ENCODE results near the gene STOML1. TPM values are rescaled to one million over a fixed set of nuclear protein-coding genes. Genes with fewer than 3 reads are reported as not detected.

The STOML1 gene
- polyA plus RNA-seq, 2 of the 4 experiments (the other 2 are of a cell fraction): 4.3 to 4.9 TPM

DNA sequence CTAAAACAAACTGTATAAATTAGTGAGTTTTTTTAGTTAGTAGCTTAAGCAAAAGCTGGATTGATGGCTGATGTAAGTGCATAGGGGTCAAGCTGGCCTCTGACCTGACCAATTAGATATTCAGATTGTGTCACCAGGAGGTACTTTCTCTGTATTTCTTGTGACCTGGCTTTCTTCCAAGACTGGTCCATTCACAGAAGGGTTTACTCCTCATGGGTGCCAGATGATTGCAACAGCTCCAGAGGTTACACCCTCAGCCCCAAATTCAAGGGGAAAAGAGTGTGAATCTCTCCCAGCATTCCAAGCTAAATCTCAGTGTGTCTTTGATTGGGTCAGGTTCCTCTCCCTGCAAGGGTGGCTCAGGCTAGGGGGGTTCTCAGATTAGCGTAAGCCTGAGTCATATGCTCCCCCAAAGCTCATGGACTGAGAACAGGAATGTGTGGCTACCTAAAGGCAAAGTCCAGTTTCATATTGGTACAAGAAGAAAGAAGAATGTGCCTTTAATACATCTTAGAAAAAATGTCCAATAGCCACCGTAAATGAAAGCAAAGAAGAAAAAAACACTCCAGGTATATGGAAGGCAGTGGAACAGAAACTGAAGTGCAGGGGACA is 18.9 kb upstream of the STOML1 start:
- ChIA-PET POLR2A (no interaction called here), CTCF (interaction anchor here (0.6 to 3.2 kb wide), 5 partner anchors 17 to 297 kb away, joined by 3 to 9 read pairs (median 4); partner anchors contain the start of gene STOML1)
- DNase-seq (ENCODE audit: low read depth in 1 of 2, low spot score in 1 of 2) (no peak), FAIRE-seq (no peak), ATAC-seq (no peak; a peak in 1 of 6 replicates)
- Histone ChIP-seq H3K4me2 (peak overlapping the region; percentile 57), H3K9me3 (no peaks in the 10 kb centered on the region), H3K4me3 (no peak overlapping the region), H3K27ac (peak overlapping the region; percentile 41 to 47; a peak in 5 of 6 replicates), H3K4me1 (peaks cover 15% of the 10 kb centered on the region)
- TF ChIP-seq NFE2L2 (conservative IDR thresholded peaks at IDR 0.05; ENCODE audit: low read length) (no peak), CBX2 (IDR thresholded peaks at IDR 0.05; ENCODE audit: borderline replicate concordance, low read depth) (no peak), EHMT2 (IDR thresholded peaks at IDR 0.05; ENCODE audit: low read depth) (no peak), RARB (CRISPR knock-in tag; IDR thresholded peaks at IDR 0.05) (no peak), ZFP36 (IDR thresholded peaks at IDR 0.05; ENCODE audit: borderline replicate concordance, partially characterized antibody) (no peak), POLR2AphosphoS2 (conservative IDR thresholded peaks at IDR 0.05; ENCODE audit: low read length) (no peak), E2F6 (IDR thresholded peaks at IDR 0.05; ENCODE audit: borderline replicate concordance, low read depth) (no peak), KDM5A (IDR thresholded peaks at IDR 0.05) (no peak), TFCP2L1 (CRISPR knock-in tag; IDR thresholded peaks at IDR 0.05) (no peak)
- 57% methylated on average over 2 of the region's 2 CpGs for WGBS (ENCODE audit: missing lambda C conversion rate)

- TF ChIP-seq POLR2A (IDR thresholded peaks at IDR 0.05; ENCODE audit: low read length) (no peak), RFX5 (IDR thresholded peaks at IDR 0.05) (no peak), GATA3 (IDR thresholded peaks at IDR 0.05; ENCODE audit: borderline replicate concordance) (no peak), CBX8 (IDR thresholded peaks at IDR 0.05) (no peak), RNF2 (IDR thresholded peaks at IDR 0.05; ENCODE audit: borderline replicate concordance, low read depth) (no peak), JUN (IDR thresholded peaks at IDR 0.05) (no peak)
- Histone ChIP-seq H3K4me3 (no peak overlapping the region), H3K9me3 (0 out of 3 replicates have a peak, but pooled peaks cover 3% of the 10 kb centered on the region), H3K4me1 (peaks cover 15% of the 10 kb centered on the region), H3K4me2 (no peak overlapping the region), H3K27ac (no peak overlapping the region)
- FAIRE-seq (no peak), ATAC-seq (no peak), DNase-seq (ENCODE audit: low read depth in 1 of 2, low spot score in 1 of 2) (no peak)
- ChIA-PET POLR2A (no interaction called here), CTCF (interaction anchor here (3.2 kb wide), 2 partner anchors 17 to 39 kb away, joined by 9 read pairs; partner anchors contain the start of gene STOML1)
- 91% methylated on average over 3 of the region's 3 CpGs for WGBS (ENCODE audit: missing lambda C conversion rate)
Measured at GRCh38 chr15:74008901-74009300, 16.8 kb upstream of the STOML1 start.

DNA sequence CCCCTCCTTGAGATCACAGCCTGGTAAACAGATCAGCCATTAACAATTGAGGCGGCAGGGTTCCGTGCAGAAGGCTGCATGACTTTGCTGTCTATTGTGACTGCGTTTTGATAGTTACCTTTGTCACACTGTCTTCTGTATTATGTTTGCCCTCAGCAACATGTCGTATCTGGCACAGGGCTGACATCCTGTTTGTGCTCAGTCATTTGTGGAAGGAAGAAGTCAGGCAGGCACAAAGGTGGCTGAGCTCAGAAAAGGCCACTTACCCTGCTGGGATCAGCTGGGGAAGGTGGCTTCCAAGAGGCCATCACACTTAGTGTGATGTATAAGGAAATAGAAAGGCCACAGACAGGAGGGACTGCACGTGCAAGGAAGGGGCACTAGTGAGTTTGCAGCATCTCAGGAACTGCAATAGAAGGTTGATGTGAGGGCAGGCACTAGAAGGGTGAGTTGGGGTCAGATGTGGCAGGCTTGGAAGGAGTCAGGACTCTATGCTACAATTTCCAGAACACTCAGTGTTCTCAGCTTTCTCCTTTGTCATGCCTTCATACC is 15.8 kb upstream of the STOML1 start:
- no peak for DNase-seq (ENCODE audit: low read depth in 1 of 2, low spot score in 1 of 2)
- Histone ChIP-seq H3K4me3 (no peak overlapping the region), H3K27ac (no peak overlapping the region), H3K4me2 (no peak overlapping the region), H3K4me1 (peaks cover 15% of the 10 kb centered on the region), H3K9me3 (0 out of 3 replicates have a peak, but pooled peaks cover 4% of the 10 kb centered on the region)
- 75% methylated on average over 5 of the region's 5 CpGs for WGBS (ENCODE audit: missing lambda C conversion rate)
- no peak for FAIRE-seq
- POLR2A ChIA-PET: no interaction called here
- CTCF ChIA-PET: interaction anchor here (3.2 kb wide), 1 partner anchor 16 kb away, joined by 9 read pairs; the partner anchor contains the start of gene STOML1
- no peak for ATAC-seq
- TF ChIP-seq FOXS1 (CRISPR knock-in tag; IDR thresholded peaks at IDR 0.05) (no peak), BCL3 (IDR thresholded peaks at IDR 0.05) (no peak), RAD21 (conservative IDR thresholded peaks at IDR 0.05 in 1 of 2, IDR thresholded peaks at IDR 0.05 in 1 of 2) (no peak), CHD2 (IDR thresholded peaks at IDR 0.05; ENCODE audit: low read length, partially characterized antibody) (no peak)
- TF ChIP-seq, protein P1, sequence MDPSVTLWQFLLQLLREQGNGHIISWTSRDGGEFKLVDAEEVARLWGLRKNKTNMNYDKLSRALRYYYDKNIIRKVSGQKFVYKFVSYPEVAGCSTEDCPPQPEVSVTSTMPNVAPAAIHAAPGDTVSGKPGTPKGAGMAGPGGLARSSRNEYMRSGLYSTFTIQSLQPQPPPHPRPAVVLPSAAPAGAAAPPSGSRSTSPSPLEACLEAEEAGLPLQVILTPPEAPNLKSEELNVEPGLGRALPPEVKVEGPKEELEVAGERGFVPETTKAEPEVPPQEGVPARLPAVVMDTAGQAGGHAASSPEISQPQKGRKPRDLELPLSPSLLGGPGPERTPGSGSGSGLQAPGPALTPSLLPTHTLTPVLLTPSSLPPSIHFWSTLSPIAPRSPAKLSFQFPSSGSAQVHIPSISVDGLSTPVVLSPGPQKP (IDR thresholded peaks at IDR 0.05; ENCODE audit: low read depth, low read length): no peak
